Measurements from ENCODE around the gene THEMIS2.
A peak's percentile ranks its signal among the peaks of the same experiment; 100 is the strongest.

THEMIS2 gene

DNA sequence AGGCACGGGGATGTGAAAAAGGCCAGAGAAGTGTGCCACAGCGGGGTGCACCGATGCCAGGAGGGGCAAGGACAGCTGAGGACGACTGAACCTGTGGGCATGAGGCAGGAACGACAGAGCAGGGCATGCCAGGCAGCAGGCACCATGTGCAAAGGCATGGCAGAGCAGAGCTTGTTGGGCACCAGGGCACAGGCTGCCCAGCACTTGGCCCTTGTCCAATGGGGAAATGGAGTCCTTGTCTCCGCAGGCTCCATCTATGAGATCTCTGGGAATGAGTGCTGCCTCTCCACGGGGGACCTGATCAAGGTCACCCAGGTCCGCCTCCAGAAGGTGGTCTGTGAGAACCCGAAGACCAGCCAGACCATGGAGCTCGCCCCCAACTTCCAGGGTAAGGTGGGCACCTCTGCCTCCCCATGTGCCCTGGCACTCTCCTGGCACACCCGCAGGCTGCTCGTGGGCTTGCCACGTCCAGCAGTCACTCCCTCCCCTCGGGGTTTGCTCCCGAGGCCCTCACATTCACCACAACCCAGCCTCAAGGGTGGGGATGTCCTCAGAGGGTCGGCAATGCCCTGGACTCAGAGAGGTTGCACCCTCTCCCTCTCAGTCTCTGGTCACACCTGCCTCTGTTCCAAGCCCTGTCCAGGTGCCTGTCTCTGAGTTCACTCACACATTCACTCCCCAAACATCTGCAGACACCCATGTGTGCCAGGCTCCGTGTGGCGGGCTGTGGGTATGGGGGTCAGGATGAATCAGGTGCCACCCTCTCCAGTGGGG lies 4.2 kb downstream of the THEMIS2 start:
- Histone ChIP-seq H3K27ac (replicated peaks) (peak overlapping the region; percentile 82), H3K27me3 (ENCODE audit: insufficient read depth, poor library complexity, severe bottlenecking) (no peaks in the 10 kb centered on the region), H3K4me3 (replicated peaks; ENCODE audit: insufficient read depth, low read length) (no peak overlapping the region)
- TF ChIP-seq SPI1 (IDR thresholded peaks at IDR 0.05; ENCODE audit: borderline replicate concordance, low read depth) (no peak), REST (IDR thresholded peaks at IDR 0.05; ENCODE audit: insufficient replicate concordance, low read depth) (no peak), GABPA (IDR thresholded peaks at IDR 0.05; ENCODE audit: low read depth) (no peak), CTCF (IDR thresholded peaks at IDR 0.05; ENCODE audit: insufficient read depth, low read length) (no peak), POLR2AphosphoS5 (IDR thresholded peaks at IDR 0.05; ENCODE audit: low read depth) (no peak)
- DNase-seq (ENCODE audit: low read depth in 1 of 2, low spot score in 1 of 2), result no peak

DNA sequence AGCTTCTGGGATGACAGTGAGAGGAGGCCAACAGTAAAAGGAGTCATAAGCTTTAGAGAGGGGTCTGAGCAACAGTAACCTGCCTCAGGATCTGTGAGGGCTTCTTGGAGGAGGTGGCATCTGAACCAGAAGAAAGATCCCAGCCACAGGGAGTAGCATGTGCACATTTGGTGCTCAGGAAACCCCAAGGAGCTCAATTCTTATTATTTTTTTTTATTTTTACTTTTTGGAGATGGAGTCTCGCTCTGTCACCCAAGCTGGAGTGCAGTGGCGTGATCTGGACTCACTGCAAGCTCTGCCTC lies 4.7 kb downstream of the THEMIS2 start:
- Histone ChIP-seq H3K27ac (replicated peaks) (peak overlapping the region; percentile 82; the same call in 1 of the 2 replicates), H3K4me3 (replicated peaks; ENCODE audit: insufficient read depth, low read length) (no peak overlapping the region), H3K27me3 (ENCODE audit: insufficient read depth, poor library complexity, severe bottlenecking) (no peaks in the 10 kb centered on the region)
- DNase-seq (ENCODE audit: low read depth in 1 of 2, low spot score in 1 of 2), result no peak
- no peak for TF ChIP-seq GABPA (IDR thresholded peaks at IDR 0.05; ENCODE audit: low read depth)

GRCh38 chr1:27878039-27878438 lies 5.7 kb downstream of the THEMIS2 start:
- DNase-seq (ENCODE audit: low read depth in 1 of 2, low spot score in 1 of 2), result no peak

More at GRCh38 chr1:27878039-27878438, 5.7 kb downstream of the THEMIS2 start:
- Histone ChIP-seq H3K27ac (replicated peaks) (no peak overlapping the region), H3K4me3 (replicated peaks; ENCODE audit: insufficient read depth, low read length) (no peak overlapping the region), H3K27me3 (ENCODE audit: insufficient read depth, poor library complexity, severe bottlenecking) (no peaks in the 10 kb centered on the region)
- no peak for TF ChIP-seq REST (IDR thresholded peaks at IDR 0.05; ENCODE audit: insufficient replicate concordance, low read depth)
- TF ChIP-seq GABPA (IDR thresholded peaks at IDR 0.05; ENCODE audit: low read depth), result no peak
- TF ChIP-seq CTCF (IDR thresholded peaks at IDR 0.05; ENCODE audit: insufficient read depth, low read length), result no peak
- TF ChIP-seq SPI1 (IDR thresholded peaks at IDR 0.05; ENCODE audit: borderline replicate concordance, low read depth), result no peak
- TF ChIP-seq POLR2AphosphoS5 (IDR thresholded peaks at IDR 0.05; ENCODE audit: low read depth), result no peak

Data from HL-60 (cell line).